Liver (tissue), 9 donors: ENCODE data around the gene BAHCC1. TPM values are rescaled to one million over a fixed set of nuclear protein-coding genes. Genes with fewer than 3 reads are reported as not detected.

ENCODE experiments used
- DNase-seq: peaks from one replicate; pipeline ENCODE4 v3.0.0-alpha.2; 2017; ENCODE audit warnings: low spot score
- H3K27ac ChIP-seq, 2 donors: one replicate each; pipeline ENCODE4 v1.7.0; 2013; ENCODE audit warnings: inconsistent platforms in 2 of 2, low read length in 2 of 2, control low read depth in 1 of 2, low read depth in 1 of 2, mild to moderate bottlenecking in 1 of 2
- H3K27me3 ChIP-seq, 4 donors: one replicate each; pipeline versions ENCODE4 v1.6.1 to v1.7.0; 2013; ENCODE audit warnings: low read length in 3 of 4, inconsistent platforms in 1 of 4, mild to moderate bottlenecking in 1 of 4, moderate library complexity in 1 of 4; ENCODE audit not compliant: control insufficient read depth in 4 of 4, insufficient read depth in 4 of 4
- H3K36me3 ChIP-seq, 4 donors: one replicate each; pipeline versions ENCODE4 v1.6.1 to v1.7.0; 2013; ENCODE audit warnings: low read length in 3 of 4, mild to moderate bottlenecking in 3 of 4, low read depth in 1 of 4, moderate library complexity in 1 of 4; ENCODE audit not compliant: control insufficient read depth in 4 of 4, insufficient read depth in 3 of 4
- H3K4me1 ChIP-seq, 4 donors: one replicate each; pipeline versions ENCODE4 v1.6.1 to v1.7.0; 2013; ENCODE audit warnings: low read length in 3 of 4, mild to moderate bottlenecking in 3 of 4, moderate library complexity in 1 of 4; ENCODE audit not compliant: control insufficient read depth in 4 of 4, insufficient read depth in 4 of 4
- H3K4me3 ChIP-seq, 3 donors: one replicate each; pipeline versions ENCODE4 v1.6.1 to v1.7.0; 2013; ENCODE audit warnings: low read length in 3 of 3, control low read depth in 1 of 3, low read depth in 1 of 3, mild to moderate bottlenecking in 1 of 3
- H3K9ac ChIP-seq, 2 donors: one replicate each; pipeline ENCODE4 v1.7.0; 2013; ENCODE audit warnings: low read length in 2 of 2, mild to moderate bottlenecking in 2 of 2, moderate library complexity in 2 of 2, control low read depth in 1 of 2, low read depth in 1 of 2
- H3K9me3 ChIP-seq, 4 donors: one replicate each; pipeline versions ENCODE4 v1.6.1 to v1.7.0; 2013; ENCODE audit warnings: low read length in 3 of 4; ENCODE audit not compliant: control insufficient read depth in 4 of 4
- EGR1 ChIP-seq, 2 donors: IDR thresholded peaks; 2 replicates each; pipeline ENCODE4 v1.6.1; 2016 to 2018; ENCODE audit warnings: antibody characterized with exemption in 2 of 2, low read depth in 2 of 2
- FOXA1 ChIP-seq: IDR thresholded peaks from 2 replicates; pipeline ENCODE4 v1.6.1; 2016; ENCODE audit warnings: antibody characterized with exemption
- FOXA2 ChIP-seq: IDR thresholded peaks from 2 replicates; pipeline ENCODE4 v1.6.1; 2016; ENCODE audit warnings: antibody characterized with exemption
- GABPA ChIP-seq, 2 donors: IDR thresholded peaks in 1 of 2; conservative IDR thresholded peaks in 1 of 2; 2 replicates each; pipeline ENCODE4 v1.6.1; 2016; ENCODE audit warnings: antibody characterized with exemption in 2 of 2, mild to moderate bottlenecking in 1 of 2, moderate library complexity in 1 of 2
- HNF4G ChIP-seq: IDR thresholded peaks from 2 replicates; pipeline ENCODE4 v1.6.1; 2016; ENCODE audit warnings: antibody characterized with exemption
- JUND ChIP-seq, 2 donors: IDR thresholded peaks; 2 replicates each; pipeline ENCODE4 v1.6.1; 2016; ENCODE audit warnings: antibody characterized with exemption in 2 of 2
- MAX ChIP-seq: IDR thresholded peaks from 2 replicates; pipeline ENCODE4 v1.6.1; 2016; ENCODE audit warnings: antibody characterized with exemption
- NR2F2 ChIP-seq: IDR thresholded peaks from 2 replicates; pipeline ENCODE4 v1.6.1; 2016; ENCODE audit warnings: antibody characterized with exemption
- RAD21 ChIP-seq, 2 donors: IDR thresholded peaks; 2 replicates each; pipeline ENCODE4 v1.6.1; 2016; ENCODE audit warnings: antibody characterized with exemption in 2 of 2, mild to moderate bottlenecking in 2 of 2
- REST ChIP-seq: IDR thresholded peaks from 2 replicates; pipeline ENCODE4 v1.6.1; 2016; ENCODE audit warnings: antibody characterized with exemption, mild to moderate bottlenecking
- RXRA ChIP-seq, 2 donors: IDR thresholded peaks; 2 replicates each; pipeline ENCODE4 v1.6.1; 2017 to 2018; ENCODE audit warnings: antibody characterized with exemption in 2 of 2, mild to moderate bottlenecking in 1 of 2
- SP1 ChIP-seq: IDR thresholded peaks from 2 replicates; pipeline ENCODE4 v1.6.1; 2018; ENCODE audit warnings: antibody characterized with exemption, mild to moderate bottlenecking
- TAF1 ChIP-seq: conservative IDR thresholded peaks from 2 replicates; pipeline ENCODE4 v1.6.1; 2016; ENCODE audit warnings: antibody characterized with exemption, mild to moderate bottlenecking
- YY1 ChIP-seq: IDR thresholded peaks from 2 replicates; pipeline ENCODE4 v1.6.1; 2016; ENCODE audit warnings: antibody characterized with exemption, mild to moderate bottlenecking
- ZBTB33 ChIP-seq: IDR thresholded peaks from 2 replicates; pipeline ENCODE4 v1.6.1; 2016; ENCODE audit warnings: antibody characterized with exemption
- WGBS: extraction: QIAGEN DNeasy Blood & Tissue Kit; methylation state at CpG from one replicate; pipeline ENCODE4 v1.1.7; 2013; 5-methylcytosine and 5-hydroxymethylcytosine counted together
- polyA plus RNA-seq, 2 donors: library from polyadenylated mRNA; stranded (reverse) in 1 of 2; unstranded in 1 of 2; fragments of 200-250 nt in 1 of 2; fragments of >200 nt in 1 of 2; fragmentation: Nextera tagmentation in 1 of 2; extraction: Ambion mirVana in 1 of 2; gene quantifications; one replicate each; pipeline versions ENCODE4 v1.2.1 to v1.2.3, GENCODE V29; 2013 to 2015
- total RNA-seq, 2 donors: library from RNA; depleted of rRNA; stranded (reverse); fragments of >200 nt; gene quantifications; one replicate each; pipeline ENCODE4 v1.2.3, GENCODE V29; 2014
- donor health status: healthy.
- donor health status: healthy.
- donor health status: healthy.
- donor health status: healthy.
- donor health status: healthy.

Gene BAHCC1
- total and polyA plus RNA-seq, 4 donors: 0.76 to 3.9 (median 2.5) TPM

DNA sequence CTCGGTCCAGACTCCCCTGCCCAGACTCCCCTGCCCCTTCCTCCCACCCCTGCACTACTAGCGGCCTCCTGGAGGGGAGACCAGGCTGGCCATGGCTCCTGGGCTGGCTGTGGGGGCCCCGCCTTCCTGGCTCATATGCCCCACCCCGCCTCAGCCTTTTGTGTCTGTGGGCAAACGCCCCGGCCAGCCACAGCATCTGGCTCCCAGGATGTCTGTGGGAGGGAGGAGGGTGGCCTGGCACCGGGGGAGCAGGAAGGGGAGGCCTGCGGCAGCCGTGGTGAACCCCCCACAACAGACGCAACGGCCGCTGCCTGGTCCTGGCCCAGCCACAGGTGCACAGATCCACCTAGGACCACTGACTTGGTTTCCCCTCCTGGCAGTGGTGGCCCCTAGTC is 32.9 kb downstream of the BAHCC1 start (continued):
- TF ChIP-seq GABPA (IDR thresholded peaks at IDR 0.05 in 1 of 2, conservative IDR thresholded peaks at IDR 0.05 in 1 of 2): no peak
- no peak for TF ChIP-seq EGR1 (IDR thresholded peaks at IDR 0.05; ENCODE audit: low read depth in 2 of 2)
- TF ChIP-seq FOXA1: no peak
- TF ChIP-seq JUND (IDR thresholded peaks at IDR 0.05): no peak
- no peak for TF ChIP-seq SP1

- no peak for DNase-seq
- peaks cover 21 to 41% (median 31%) of the 10 kb centered on the region in 4 donors for H3K4me1 ChIP-seq
- TF ChIP-seq FOXA2 (no peak), YY1 (no peak)
- H3K4me3 ChIP-seq: no peak overlapping the region
- H3K9ac ChIP-seq: no peak overlapping the region
- WGBS: 67% methylated on average over 11 of the region's 11 CpGs
- H3K27ac ChIP-seq: no peak overlapping the region
- no peaks in the 10 kb centered on the region for H3K36me3 ChIP-seq
- no peaks in the 10 kb centered on the region for H3K9me3 ChIP-seq
- H3K27me3 ChIP-seq: no peaks in the 10 kb centered on the region
Observed at GRCh38 chr17:81428516-81428915, 33.3 kb downstream of the BAHCC1 start.

DNA sequence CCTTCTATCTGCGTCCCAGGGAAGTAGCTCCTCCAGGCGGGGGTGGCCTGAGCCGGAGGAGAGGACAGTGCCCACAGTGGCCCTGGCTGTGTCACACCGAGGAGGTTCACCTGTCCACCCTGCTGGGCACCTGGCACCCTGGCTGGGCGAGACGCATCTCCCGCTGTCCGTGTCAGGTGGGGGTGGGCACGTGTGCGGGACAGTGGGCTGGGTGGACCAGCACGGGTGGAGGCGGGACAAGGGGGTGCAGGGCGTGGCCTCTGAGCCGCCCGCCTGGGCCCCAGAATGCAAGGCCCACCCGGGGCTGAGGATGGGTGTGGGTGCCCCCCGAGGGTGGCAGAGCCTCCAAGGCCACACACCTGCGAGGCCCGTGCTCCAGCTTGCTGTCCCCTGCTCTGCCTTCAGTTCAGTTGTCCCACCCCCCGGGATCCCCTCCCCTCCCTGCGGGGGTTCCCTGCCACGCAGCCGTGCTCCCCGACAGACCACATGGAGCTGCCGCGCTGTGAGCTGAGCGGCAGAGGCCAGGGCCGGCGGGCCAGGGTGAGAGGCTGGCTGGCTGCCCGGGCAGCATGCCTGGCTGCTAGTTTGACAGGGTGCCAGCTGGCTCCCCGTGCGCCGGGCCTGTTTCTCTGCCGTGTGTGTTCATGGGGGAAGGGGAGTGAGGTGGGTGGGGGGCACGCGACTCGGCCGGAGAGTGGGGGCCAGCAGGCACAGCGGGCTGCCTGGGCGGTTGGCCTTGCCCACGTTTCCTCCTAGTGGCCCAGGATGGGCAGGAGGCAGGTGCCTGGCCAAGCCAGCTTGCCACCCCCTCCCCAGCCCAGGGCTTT is 33.9 kb downstream of the BAHCC1 start:
- H3K36me3 ChIP-seq: no peaks in the 10 kb centered on the region
- no peaks in the 10 kb centered on the region for H3K27me3 ChIP-seq
- no peak for DNase-seq
- H3K4me1 ChIP-seq: peaks cover 21 to 41% (median 31%) of the 10 kb centered on the region in 4 donors
- TF ChIP-seq NR2F2 (no peak), ZBTB33 (no peak), GABPA (IDR thresholded peaks at IDR 0.05 in 1 of 2, conservative IDR thresholded peaks at IDR 0.05 in 1 of 2) (no peak), JUND (IDR thresholded peaks at IDR 0.05) (no peak), MAX (no peak), YY1 (no peak), RAD21 (IDR thresholded peaks at IDR 0.05) (no peak), HNF4G (no peak), FOXA2 (no peak), SP1 (no peak), FOXA1 (no peak), RXRA (IDR thresholded peaks at IDR 0.05) (no peak), TAF1 (no peak), EGR1 (IDR thresholded peaks at IDR 0.05; ENCODE audit: low read depth in 2 of 2) (no peak), REST (no peak)
- no peak overlapping the region for H3K9ac ChIP-seq
- no peak overlapping the region for H3K4me3 ChIP-seq
- H3K27ac ChIP-seq: no peak overlapping the region
- 17% methylated on average over 41 of the region's 41 CpGs for WGBS
- H3K9me3 ChIP-seq: no peaks in the 10 kb centered on the region
